K562 (cell line): ENCODE results near the gene SIGLEC7.

Experiments
- CHD1 ChIP-seq: fragments of 200-600 bp; sonication (generic); IDR thresholded peaks from one replicate; pipeline ENCODE4 v1.6.1; 2012; ENCODE audit warnings: mild to moderate bottlenecking, moderate library complexity, low read length, inconsistent platforms
- CREB1 ChIP-seq, 2 experiments: sonication (generic) in 1 of 2; formaldehyde crosslinking in 1 of 2; IDR thresholded peaks; 2 replicates each; pipeline versions ENCODE4 v1.6.1 to v1.8.0; 2012 to 2022; ENCODE audit warnings: inconsistent platforms in 1 of 2, mild to moderate bottlenecking in 1 of 2, missing genetic modification reagents in 1 of 2, moderate library complexity in 1 of 2
- CREB3L1 ChIP-seq: fragments of 450-650 bp; IDR thresholded peaks from 2 replicates; pipeline ENCODE4 v1.6.1; 2014; ENCODE audit warnings: low read depth, mild to moderate bottlenecking, moderate library complexity, borderline replicate concordance
- CTCF ChIP-seq, 3 experiments: IDR thresholded peaks in 2 of 3; conservative IDR thresholded peaks in 1 of 3; 2 replicates each; pipeline ENCODE4 v1.5.1; 2011 to 2012; ENCODE audit warnings: low read length in 3 of 3, mild to moderate bottlenecking in 3 of 3, control low read depth in 2 of 3, improper control_type of control experiment in 1 of 3, inconsistent platforms in 1 of 3, low read depth in 1 of 3, mixed read lengths in 1 of 3, moderate library complexity in 1 of 3; ENCODE audit not compliant: insufficient read depth in 2 of 3
- EZH2 ChIP-seq: IDR thresholded peaks from 2 replicates; pipeline ENCODE4 v1.6.1; 2012; ENCODE audit warnings: low read depth, mild to moderate bottlenecking, inconsistent platforms, low read length, borderline replicate concordance
- KAT7 ChIP-seq: sonication (generic); formaldehyde crosslinking; IDR thresholded peaks from 2 replicates; pipeline ENCODE4 v1.8.0; 2022; ENCODE audit warnings: missing genetic modification reagents, mild to moderate bottlenecking, borderline replicate concordance
- MIER1 ChIP-seq: fragments of 450-650 bp; IDR thresholded peaks from 2 replicates; pipeline ENCODE4 v1.6.1; 2016; ENCODE audit warnings: antibody characterized with exemption, mild to moderate bottlenecking, low read depth
- POLR2A ChIP-seq: fragments of 450-650 bp; conservative IDR thresholded peaks from 2 replicates; pipeline ENCODE4 v1.6.1; 2016
- RFX5 ChIP-seq: IDR thresholded peaks from 2 replicates; pipeline ENCODE4 v1.6.1; 2011; ENCODE audit warnings: low read depth, mild to moderate bottlenecking, improper control_type of control experiment, low read length
- SMC3 ChIP-seq: conservative IDR thresholded peaks from 2 replicates; pipeline ENCODE4 v1.6.1; 2011; ENCODE audit warnings: low read depth, low read length, improper control_type of control experiment; ENCODE audit not compliant: insufficient read depth
- TAF1 ChIP-seq: IDR thresholded peaks from 2 replicates; pipeline ENCODE4 v1.6.1; 2011; ENCODE audit warnings: mild to moderate bottlenecking, low read length, moderate library complexity; ENCODE audit not compliant: insufficient read depth, control insufficient read depth, severe bottlenecking; ENCODE audit errors: extremely low read depth
- ZNF561 ChIP-seq: fragments of 450-650 bp; formaldehyde crosslinking; conservative IDR thresholded peaks from 2 replicates; pipeline ENCODE4 v1.4.0; 2020; ENCODE audit warnings: mild to moderate bottlenecking, moderate library complexity

DNA sequence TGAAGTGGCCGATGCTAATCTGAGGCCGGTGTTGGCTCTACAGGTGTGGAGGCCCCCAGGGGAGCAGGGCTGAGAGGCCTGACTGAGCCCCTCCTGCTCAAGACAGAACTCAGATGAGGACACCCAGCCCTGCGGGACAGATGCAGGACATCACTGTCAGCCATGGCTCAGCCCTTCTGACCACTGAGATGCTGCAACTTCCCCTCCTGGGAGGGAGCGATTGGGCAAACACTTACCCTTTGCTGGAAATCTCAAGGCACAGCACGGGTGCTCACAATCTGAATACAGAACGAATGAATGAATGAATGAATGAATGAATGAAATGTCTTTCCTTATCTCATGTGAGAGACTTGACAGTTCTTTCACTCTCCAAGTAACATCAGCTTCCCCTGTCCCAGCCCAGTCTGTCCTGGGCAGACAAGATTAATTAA lies 3.5 kb upstream of the SIGLEC7 start:
- no peak for TF ChIP-seq CREB1 (IDR thresholded peaks at IDR 0.05)
- TF ChIP-seq CREB1 (CRISPR knock-in tag; IDR thresholded peaks at IDR 0.05): no peak
- no peak for TF ChIP-seq EZH2
- TF ChIP-seq MIER1: no peak
- TF ChIP-seq KAT7 (CRISPR knock-in tag): no peak
- TF ChIP-seq SMC3: no peak
- no peak for TF ChIP-seq ZNF561 (CRISPR knock-in tag)
- TF ChIP-seq CHD1: no peak
- no peak for TF ChIP-seq POLR2A
- no peak for TF ChIP-seq RFX5
- no peak for TF ChIP-seq CREB3L1
- TF ChIP-seq CTCF (IDR thresholded peaks at IDR 0.05 in 2 of 3, conservative IDR thresholded peaks at IDR 0.05 in 1 of 3; ENCODE audit: insufficient read depth in 2 of 3, low read depth in 1 of 3, low read length in 3 of 3): no peak
- no peak for TF ChIP-seq TAF1
